22Rv1 (cell line): ENCODE data around the gene LRRC72.
"Not testable (repeated sequence)": the region's sequence is repeated elsewhere in the genome, so short reads cannot be mapped to it uniquely, and the experiment has no call there.

Source experiments
- H3K27ac ChIP-seq: fragments of 450-650 bp; 2 replicates; pipeline ENCODE4 v1.5.1; 2017
- CTCF ChIP-seq: fragments of 450-650 bp; IDR thresholded peaks from 2 replicates; pipeline ENCODE4 v1.5.1; 2017; ENCODE audit warnings: mild to moderate bottlenecking
- ZFX ChIP-seq: fragments of 450-650 bp; IDR thresholded peaks from 2 replicates; pipeline ENCODE4 v1.6.1; 2017; ENCODE audit warnings: antibody characterized with exemption, borderline replicate concordance

LRRC72 gene

GRCh38 chr7:16494551-16494950 lies 32.1 kb upstream of the LRRC72 start:
- TF ChIP-seq CTCF (no peak), ZFX (no peak)
- H3K27ac ChIP-seq, result peak overlapping the region; percentile 76

GRCh38 chr7:16494955-16495719 lies 31.5 kb upstream of the LRRC72 start:
- H3K27ac ChIP-seq, result peak overlapping the region; percentile 76
- TF ChIP-seq CTCF (no peak), ZFX (no peak)

GRCh38 chr7:16498122-16498521 lies 28.5 kb upstream of the LRRC72 start:
- H3K27ac ChIP-seq, result no peak overlapping the region; the same call in 1 of the 2 replicates
- TF ChIP-seq CTCF (no peak), ZFX (no peak)

- no peak overlapping the region for H3K27ac ChIP-seq
- TF ChIP-seq ZFX (no peak), CTCF (no peak)
Observed at GRCh38 chr7:16502303-16502702, 24.3 kb upstream of the LRRC72 start.

- no peak overlapping the region for H3K27ac ChIP-seq
- no peak for TF ChIP-seq CTCF
- TF ChIP-seq ZFX, result no peak
Observed at GRCh38 chr7:16504019-16504418, 22.6 kb upstream of the LRRC72 start.

- not testable (repeated sequence) for H3K27ac ChIP-seq
Observed at GRCh38 chr7:16506422-16506821, 20.2 kb upstream of the LRRC72 start.

GRCh38 chr7:16509829-16510228 lies 16.8 kb upstream of the LRRC72 start:
- TF ChIP-seq CTCF, result no peak
- TF ChIP-seq ZFX, result no peak
- no peak overlapping the region for H3K27ac ChIP-seq

GRCh38 chr7:16511314-16511713 lies 15.3 kb upstream of the LRRC72 start:
- TF ChIP-seq CTCF (no peak), ZFX (no peak)
- H3K27ac ChIP-seq, result no peak overlapping the region
